DND-41 (cell line): ENCODE data around the gene RBM48.
"Not testable (repeated sequence)": the region's sequence is repeated elsewhere in the genome, so short reads cannot be mapped to it uniquely, and the experiment has no call there.

ENCODE experiments used
- ATAC-seq: fragments of 200-7000 bp; cut with Tn5 transposase; 3 replicates; pipeline ENCODE4 v1.9.1; 2021; ENCODE audit warnings: low read depth; ENCODE audit not compliant: insufficient read depth
- DNase-seq: peaks from one replicate; pipeline ENCODE4 v3.0.0-alpha.2; 2020
- H2AFZ ChIP-seq: 2 replicates; pipeline ENCODE4 v1.6.0; 2012; ENCODE audit warnings: low read depth, low read length
- H3K27ac ChIP-seq: 2 replicates; pipeline ENCODE4 v1.5.1; 2012; ENCODE audit warnings: low read length, inconsistent platforms
- H3K27me3 ChIP-seq: fragments of 200-600 bp; sonication (generic); 2 replicates; pipeline ENCODE4 v1.6.0; 2012; ENCODE audit warnings: low read length, mild to moderate bottlenecking, inconsistent platforms; ENCODE audit not compliant: insufficient read depth, poor library complexity
- H3K36me3 ChIP-seq: 2 replicates; pipeline ENCODE4 v1.5.1; 2012; ENCODE audit warnings: low read length, inconsistent platforms; ENCODE audit not compliant: insufficient read depth
- H3K4me1 ChIP-seq: 2 replicates; pipeline ENCODE4 v1.5.1; 2012; ENCODE audit warnings: mild to moderate bottlenecking, low read length; ENCODE audit not compliant: insufficient read depth
- H3K4me2 ChIP-seq: 2 replicates; pipeline ENCODE4 v1.6.0; 2012; ENCODE audit warnings: mild to moderate bottlenecking, moderate library complexity, low read length, inconsistent platforms; ENCODE audit not compliant: insufficient read depth
- H3K4me3 ChIP-seq, 2 experiments: fragments of 200-600 bp in 1 of 2; shearing (Covaris generic) in 1 of 2; 2 replicates each; pipeline ENCODE4 v1.5.1; 2012 to 2016; ENCODE audit warnings: inconsistent platforms in 2 of 2, low read length in 2 of 2, mild to moderate bottlenecking in 2 of 2, low read depth in 1 of 2, moderate library complexity in 1 of 2
- H3K79me2 ChIP-seq: 2 replicates; pipeline ENCODE4 v1.6.0; 2012; ENCODE audit warnings: low read length, inconsistent platforms; ENCODE audit not compliant: insufficient read depth
- H3K9ac ChIP-seq: 2 replicates; pipeline ENCODE4 v1.6.0; 2012; ENCODE audit warnings: low read depth, mild to moderate bottlenecking, inconsistent platforms, low read length, moderate library complexity
- H3K9me3 ChIP-seq: 2 replicates; pipeline ENCODE4 v1.5.1; 2012; ENCODE audit warnings: low read length, moderate library complexity, mild to moderate bottlenecking, inconsistent platforms; ENCODE audit not compliant: insufficient read depth, severe bottlenecking
- H4K20me1 ChIP-seq: 2 replicates; pipeline ENCODE4 v1.6.0; 2012; ENCODE audit warnings: low read length; ENCODE audit not compliant: insufficient read depth
- EZH2 ChIP-seq: IDR thresholded peaks from 3 replicates; pipeline ENCODE4 v1.6.1; 2012; ENCODE audit warnings: borderline replicate concordance, low read depth, mild to moderate bottlenecking, moderate library complexity, low read length, inconsistent platforms; ENCODE audit not compliant: severe bottlenecking
- TF ChIP-seq, protein P1 (sequence below): IDR thresholded peaks from 2 replicates; pipeline ENCODE4 v1.5.1; 2012; ENCODE audit warnings: borderline replicate concordance, low read length, moderate library complexity, mild to moderate bottlenecking; ENCODE audit not compliant: poor library complexity, severe bottlenecking; ENCODE audit errors: extremely low read depth

RBM48 gene

DNA sequence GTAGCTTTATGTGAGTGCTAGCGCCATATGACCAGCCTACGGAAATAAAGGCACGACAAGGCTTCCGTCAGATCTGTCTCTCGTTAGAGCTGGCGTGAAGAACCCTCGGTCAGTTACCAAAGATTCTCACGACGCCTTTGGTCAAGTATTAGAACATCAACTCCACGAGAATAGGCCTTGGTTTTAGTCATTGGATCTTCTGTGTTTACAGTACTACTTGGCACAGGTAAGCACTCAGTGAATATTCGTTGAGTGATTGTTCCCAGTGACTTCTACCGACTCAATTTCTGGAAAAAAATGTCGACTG lies 316 bp downstream of the RBM48 start:
- ATAC-seq (peak; percentile 3), DNase-seq (no peak)
- H3K27me3 ChIP-seq: no peaks in the 10 kb centered on the region
- TF ChIP-seq, protein P1, sequence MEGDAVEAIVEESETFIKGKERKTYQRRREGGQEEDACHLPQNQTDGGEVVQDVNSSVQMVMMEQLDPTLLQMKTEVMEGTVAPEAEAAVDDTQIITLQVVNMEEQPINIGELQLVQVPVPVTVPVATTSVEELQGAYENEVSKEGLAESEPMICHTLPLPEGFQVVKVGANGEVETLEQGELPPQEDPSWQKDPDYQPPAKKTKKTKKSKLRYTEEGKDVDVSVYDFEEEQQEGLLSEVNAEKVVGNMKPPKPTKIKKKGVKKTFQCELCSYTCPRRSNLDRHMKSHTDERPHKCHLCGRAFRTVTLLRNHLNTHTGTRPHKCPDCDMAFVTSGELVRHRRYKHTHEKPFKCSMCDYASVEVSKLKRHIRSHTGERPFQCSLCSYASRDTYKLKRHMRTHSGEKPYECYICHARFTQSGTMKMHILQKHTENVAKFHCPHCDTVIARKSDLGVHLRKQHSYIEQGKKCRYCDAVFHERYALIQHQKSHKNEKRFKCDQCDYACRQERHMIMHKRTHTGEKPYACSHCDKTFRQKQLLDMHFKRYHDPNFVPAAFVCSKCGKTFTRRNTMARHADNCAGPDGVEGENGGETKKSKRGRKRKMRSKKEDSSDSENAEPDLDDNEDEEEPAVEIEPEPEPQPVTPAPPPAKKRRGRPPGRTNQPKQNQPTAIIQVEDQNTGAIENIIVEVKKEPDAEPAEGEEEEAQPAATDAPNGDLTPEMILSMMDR: no peak
- TF ChIP-seq EZH2: no peak
- peaks cover 3% of the 10 kb centered on the region; the same call in 1 of the 2 replicates for H4K20me1 ChIP-seq
- H3K9me3 ChIP-seq: no peaks in the 10 kb centered on the region
- H3K4me1 ChIP-seq: peaks cover 34% of the 10 kb centered on the region
- peak overlapping the region; percentile 97 for H2AFZ ChIP-seq
- peak overlapping the region; percentile 62 for H3K9ac ChIP-seq
- peak overlapping the region; percentile 91 for H3K27ac ChIP-seq
- peak overlapping the region; percentile 82 for H3K4me2 ChIP-seq
- H3K36me3 ChIP-seq: peaks cover 44% of the 10 kb centered on the region
- peak overlapping the region; percentile 48 to 77 for H3K4me3 ChIP-seq
- H3K79me2 ChIP-seq: peaks cover 61% of the 10 kb centered on the region

DNA sequence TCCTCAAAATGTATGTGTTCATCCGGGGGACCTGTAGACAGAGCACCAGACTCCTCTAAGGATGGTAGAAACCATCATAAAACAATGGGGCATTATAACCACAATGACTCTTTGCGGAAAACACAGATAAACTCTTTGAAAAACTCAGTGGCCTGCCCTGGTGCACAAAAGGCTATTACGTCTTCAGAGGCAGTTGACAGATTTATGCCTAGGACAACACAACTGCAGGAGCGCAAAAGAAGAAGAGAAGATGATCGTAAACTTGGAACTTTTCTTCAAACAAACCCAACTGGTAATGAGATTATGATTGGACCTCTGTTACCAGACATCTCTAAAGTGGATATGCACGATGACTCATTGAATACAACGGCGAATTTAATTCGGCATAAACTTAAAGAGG lies 6.0 kb downstream of the RBM48 start:
- Histone ChIP-seq H3K9me3 (no peaks in the 10 kb centered on the region), H3K4me2 (no peak overlapping the region)
- no peak for ATAC-seq

DNA sequence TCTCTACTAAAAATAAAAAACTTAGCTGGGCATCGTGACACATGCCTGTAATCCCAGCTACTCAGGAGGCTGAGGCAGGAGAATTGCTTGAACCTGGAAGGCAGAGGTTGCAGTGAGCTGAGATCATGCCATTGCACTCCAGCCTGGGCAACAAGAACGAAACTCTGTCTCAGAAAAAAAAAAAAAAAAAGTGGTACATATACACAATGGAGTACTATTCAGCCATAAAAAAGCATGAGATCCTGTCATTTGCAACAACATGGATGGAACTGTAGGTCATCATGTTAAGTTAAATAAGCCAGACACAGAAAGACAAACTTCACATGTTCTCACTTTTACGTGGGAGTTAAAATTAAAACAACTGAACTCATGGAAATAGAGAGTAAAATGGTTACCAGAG lies 14.9 kb downstream of the RBM48 start:
- H2AFZ ChIP-seq, DNase-seq, H3K4me2 ChIP-seq, H3K9ac ChIP-seq, H3K4me3 ChIP-seq, H3K36me3 ChIP-seq, H3K79me2 ChIP-seq, ATAC-seq, H4K20me1 ChIP-seq, H3K27me3 ChIP-seq, H3K9me3 ChIP-seq, H3K4me1 ChIP-seq, H3K27ac ChIP-seq: not testable (repeated sequence)

More for the DNA sequence above, 6.0 kb downstream of the RBM48 start:
- Histone ChIP-seq H3K4me1 (peaks cover 17% of the 10 kb centered on the region), H3K27ac (no peak overlapping the region), H4K20me1 (no peaks in the 10 kb centered on the region), H3K27me3 (no peaks in the 10 kb centered on the region), H2AFZ (no peak overlapping the region), H3K4me3 (no peak overlapping the region), H3K9ac (no peak overlapping the region), H3K36me3 (peaks cover 82% of the 10 kb centered on the region), H3K79me2 (peaks cover 11% of the 10 kb centered on the region)
- TF ChIP-seq, protein P1: no peak
- no peak for TF ChIP-seq EZH2
- no peak for DNase-seq

- not testable (repeated sequence) for H3K4me3 ChIP-seq, H3K4me1 ChIP-seq, H3K9me3 ChIP-seq, H2AFZ ChIP-seq, ATAC-seq, H3K27ac ChIP-seq, H3K79me2 ChIP-seq, DNase-seq, H3K36me3 ChIP-seq, H3K9ac ChIP-seq, H4K20me1 ChIP-seq, H3K4me2 ChIP-seq, H3K27me3 ChIP-seq
Observed at GRCh38 chr7:92545116-92545515, 16.5 kb downstream of the RBM48 start.
